Gastroesophageal sphincter (tissue), 4 donors: ENCODE measurements around the gene ANKZF1. TPM values are rescaled to one million over a fixed set of nuclear protein-coding genes. Genes with fewer than 3 reads are reported as not detected.
A peak's percentile ranks its signal among the peaks of the same experiment; 100 is the strongest.

ENCODE experiments used
- ATAC-seq: fragments of 150-250 bp; one replicate; pipeline ENCODE4 v1.9.1; 2016; ENCODE audit warnings: mild to moderate bottlenecking, moderate library complexity
- H3K27ac ChIP-seq, 4 donors: fragments of 200-600 bp; sonication (generic) in 3 of 4; 1 replicate in 3 of 4; 2 replicates in 1 of 4; pipeline ENCODE4 v1.5.1; 2016 to 2019
- H3K27me3 ChIP-seq: fragments of 200-600 bp; sonication (generic); one replicate; pipeline ENCODE4 v1.5.1; 2019
- H3K36me3 ChIP-seq, 2 donors: fragments of 200-600 bp; sonication (generic); one replicate each; pipeline ENCODE4 v1.5.1; 2019; ENCODE audit warnings: control low read depth in 1 of 2
- H3K4me1 ChIP-seq, 3 donors: fragments of 200-600 bp; sonication (generic); 1 replicate in 2 of 3; 2 replicates in 1 of 3; pipeline ENCODE4 v1.5.1; 2016 to 2019; ENCODE audit warnings: control low read depth in 2 of 3
- H3K4me3 ChIP-seq, 2 donors: fragments of 200-600 bp; sonication (generic); one replicate each; pipeline ENCODE4 v1.5.1; 2019; ENCODE audit warnings: mild to moderate bottlenecking in 1 of 2, moderate library complexity in 1 of 2
- H3K9me3 ChIP-seq, 3 donors: fragments of 200-600 bp; sonication (generic); one replicate each; pipeline ENCODE4 v1.5.1; 2017 to 2019; ENCODE audit warnings: control low read depth in 2 of 3
- EP300 ChIP-seq: sonication (generic); formaldehyde crosslinking; IDR thresholded peaks from one replicate; pipeline ENCODE4 v1.6.1; 2017; ENCODE audit warnings: antibody characterized with exemption, mild to moderate bottlenecking
- POLR2A ChIP-seq, 2 donors: fragments of 450-650 bp; IDR thresholded peaks; one replicate each; pipeline ENCODE4 v1.6.1; 2017; ENCODE audit warnings: antibody characterized with exemption in 2 of 2, mild to moderate bottlenecking in 2 of 2, moderate library complexity in 1 of 2
- POLR2AphosphoS5 ChIP-seq: sonication (generic); formaldehyde crosslinking; IDR thresholded peaks from one replicate; pipeline ENCODE4 v1.6.1; 2017; ENCODE audit warnings: antibody characterized with exemption
- WGBS, 2 donors: methylation state at CpG; one replicate each; pipeline ENCODE4 v1.1.5; 2018; ENCODE audit warnings: low coverage in 1 of 2; 5-methylcytosine and 5-hydroxymethylcytosine counted together
- total RNA-seq, 4 donors: library from RNA; depleted of rRNA; stranded (reverse); fragments of >200 nt; gene quantifications; one replicate each; pipeline ENCODE4 v1.1.0, GENCODE V29; 2016
- TF ChIP-seq, protein P1 (sequence below), 4 experiments: fragments of 200-600 bp in 2 of 4; fragments of 450-650 bp in 2 of 4; sonication (generic) in 1 of 4; IDR thresholded peaks; one replicate each; pipeline ENCODE4 v1.5.1; 2017 to 2019; ENCODE audit warnings: antibody characterized with exemption in 4 of 4, mild to moderate bottlenecking in 2 of 4, moderate library complexity in 2 of 4

The ANKZF1 gene
- total RNA-seq, 4 donors from 2014 or later: 24.3 to 48.4 (median 25.1) TPM

- 71 to 94% methylated on average over 3 to 12 of the region's 18 CpGs for WGBS, 2 donors
Measured at GRCh38 chr2:219209236-219210195, 20.1 kb upstream of the ANKZF1 start.

GRCh38 chr2:219210196-219210885, 19.3 kb upstream of the ANKZF1 start:
- TF ChIP-seq POLR2AphosphoS5 (no peak), EP300 (no peak), POLR2A (IDR thresholded peaks at IDR 0.05) (no peak)
- TF ChIP-seq, protein P1, sequence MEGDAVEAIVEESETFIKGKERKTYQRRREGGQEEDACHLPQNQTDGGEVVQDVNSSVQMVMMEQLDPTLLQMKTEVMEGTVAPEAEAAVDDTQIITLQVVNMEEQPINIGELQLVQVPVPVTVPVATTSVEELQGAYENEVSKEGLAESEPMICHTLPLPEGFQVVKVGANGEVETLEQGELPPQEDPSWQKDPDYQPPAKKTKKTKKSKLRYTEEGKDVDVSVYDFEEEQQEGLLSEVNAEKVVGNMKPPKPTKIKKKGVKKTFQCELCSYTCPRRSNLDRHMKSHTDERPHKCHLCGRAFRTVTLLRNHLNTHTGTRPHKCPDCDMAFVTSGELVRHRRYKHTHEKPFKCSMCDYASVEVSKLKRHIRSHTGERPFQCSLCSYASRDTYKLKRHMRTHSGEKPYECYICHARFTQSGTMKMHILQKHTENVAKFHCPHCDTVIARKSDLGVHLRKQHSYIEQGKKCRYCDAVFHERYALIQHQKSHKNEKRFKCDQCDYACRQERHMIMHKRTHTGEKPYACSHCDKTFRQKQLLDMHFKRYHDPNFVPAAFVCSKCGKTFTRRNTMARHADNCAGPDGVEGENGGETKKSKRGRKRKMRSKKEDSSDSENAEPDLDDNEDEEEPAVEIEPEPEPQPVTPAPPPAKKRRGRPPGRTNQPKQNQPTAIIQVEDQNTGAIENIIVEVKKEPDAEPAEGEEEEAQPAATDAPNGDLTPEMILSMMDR (IDR thresholded peaks at IDR 0.05): no peak
- peaks cover 0 to 30% (median 9%) of the 10 kb centered on the region in 3 donors for H3K4me1 ChIP-seq
- H3K9me3 ChIP-seq: no peaks in the 10 kb centered on the region
- no peak for ATAC-seq
- H3K27me3 ChIP-seq: no peaks in the 10 kb centered on the region
- no peak overlapping the region for H3K4me3 ChIP-seq
- H3K36me3 ChIP-seq: peaks cover 0 to 70% of the 10 kb centered on the region in 2 donors
- WGBS, 2 donors: 69 to 82% methylated on average over 7 to 13 of the region's 24 CpGs
- peak overlapping the region in 1 of 4 donors; percentile 16 for H3K27ac ChIP-seq

More at GRCh38 chr2:219209236-219210195, 20.1 kb upstream of the ANKZF1 start:
- H3K9me3 ChIP-seq: no peaks in the 10 kb centered on the region
- no peak overlapping the region for H3K4me3 ChIP-seq
- ATAC-seq: no peak
- H3K4me1 ChIP-seq: peaks cover 0 to 29% (median 9%) of the 10 kb centered on the region in 3 donors
- H3K27ac ChIP-seq: peak overlapping the region in 1 of 4 donors; percentile 26
- TF ChIP-seq EP300 (no peak), POLR2AphosphoS5 (no peak), POLR2A (IDR thresholded peaks at IDR 0.05) (no peak)
- TF ChIP-seq, protein P1 (IDR thresholded peaks at IDR 0.05): no peak
- no peaks in the 10 kb centered on the region for H3K27me3 ChIP-seq
- H3K36me3 ChIP-seq: peaks cover 0 to 61% of the 10 kb centered on the region in 2 donors

DNA sequence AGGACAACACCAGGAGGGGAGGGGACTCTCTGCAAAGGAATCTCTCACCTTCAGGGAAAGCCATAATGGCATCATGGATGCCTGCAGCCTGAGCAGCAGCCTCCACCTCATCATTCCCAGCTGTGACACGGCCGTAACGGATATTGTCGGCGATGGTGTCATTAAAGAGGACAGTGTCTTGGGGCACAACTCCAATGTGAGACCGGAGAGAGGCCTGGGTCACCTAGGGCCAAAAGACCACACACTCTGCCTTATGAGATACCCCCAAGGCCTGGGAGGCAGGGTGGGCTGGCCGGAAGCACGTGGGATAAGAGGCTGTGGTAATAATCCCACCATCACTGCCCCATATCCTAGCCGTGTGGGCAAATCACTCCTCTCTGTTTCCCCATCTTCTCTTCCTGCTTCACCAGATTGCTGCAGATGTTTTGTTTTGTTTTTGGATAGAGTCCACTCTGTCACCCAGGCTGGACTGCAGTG, 18.7 kb upstream of the ANKZF1 start:
- no peak overlapping the region for H3K27ac ChIP-seq
- no peaks in the 10 kb centered on the region for H3K9me3 ChIP-seq
- TF ChIP-seq, protein P1 (IDR thresholded peaks at IDR 0.05): no peak
- TF ChIP-seq POLR2A (IDR thresholded peaks at IDR 0.05) (no peak), POLR2AphosphoS5 (no peak), EP300 (no peak)
- H3K4me1 ChIP-seq: peaks cover 0 to 33% (median 9%) of the 10 kb centered on the region in 3 donors
- H3K27me3 ChIP-seq: no peaks in the 10 kb centered on the region
- H3K36me3 ChIP-seq: peaks cover 0 to 75% of the 10 kb centered on the region in 2 donors
- ATAC-seq: no peak
- H3K4me3 ChIP-seq: no peak overlapping the region
- 86 to 87% methylated on average over 3 to 6 of the region's 9 CpGs for WGBS, 2 donors

DNA sequence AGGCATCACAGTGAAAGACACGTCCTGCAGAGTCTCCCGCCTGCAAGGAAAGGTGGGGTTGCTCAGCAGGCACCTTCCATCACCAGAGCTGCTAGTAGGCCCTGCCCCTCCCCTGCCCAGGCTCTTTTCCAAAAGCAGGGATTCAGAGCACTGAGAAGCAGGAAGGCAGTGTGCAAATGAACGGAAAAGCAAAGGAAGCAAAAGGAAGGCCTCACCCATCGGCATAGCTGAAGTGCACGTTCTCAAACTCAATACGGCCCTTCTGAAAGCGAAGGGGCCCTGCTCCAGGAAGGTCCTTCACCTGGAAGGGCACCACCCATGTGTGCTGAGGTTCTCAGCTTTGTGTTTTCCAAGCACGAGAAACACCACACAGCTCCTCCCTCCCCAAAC, 16.6 kb upstream of the ANKZF1 start:
- Histone ChIP-seq H3K4me1 (peaks cover 0 to 39% (median 9%) of the 10 kb centered on the region in 3 donors), H3K9me3 (no peaks in the 10 kb centered on the region), H3K27me3 (no peaks in the 10 kb centered on the region), H3K4me3 (no peak overlapping the region), H3K27ac (no peak overlapping the region), H3K36me3 (peaks cover 0 to 78% of the 10 kb centered on the region in 2 donors)
- ATAC-seq: no peak
- 86 to 92% methylated on average over 6 of the region's 8 CpGs for WGBS, 2 donors
- TF ChIP-seq POLR2A (IDR thresholded peaks at IDR 0.05) (no peak), EP300 (no peak), POLR2AphosphoS5 (no peak)
- TF ChIP-seq, protein P1 (IDR thresholded peaks at IDR 0.05): no peak
